HG02981 (cell line): Measurements from ENCODE around the gene SNX17.
"Not testable (repeated sequence)": the region's sequence is repeated elsewhere in the genome, so short reads cannot be mapped to it uniquely, and the experiment has no call there.

ENCODE experiments used
- ATAC-seq: cut with Tn5 transposase; IDR thresholded peaks from one replicate; pipeline ENCODE4 v1.9.1; 2021; ENCODE audit warnings: mild to moderate bottlenecking, moderate library complexity; ENCODE audit not compliant: unreplicated experiment

The SNX17 gene

DNA sequence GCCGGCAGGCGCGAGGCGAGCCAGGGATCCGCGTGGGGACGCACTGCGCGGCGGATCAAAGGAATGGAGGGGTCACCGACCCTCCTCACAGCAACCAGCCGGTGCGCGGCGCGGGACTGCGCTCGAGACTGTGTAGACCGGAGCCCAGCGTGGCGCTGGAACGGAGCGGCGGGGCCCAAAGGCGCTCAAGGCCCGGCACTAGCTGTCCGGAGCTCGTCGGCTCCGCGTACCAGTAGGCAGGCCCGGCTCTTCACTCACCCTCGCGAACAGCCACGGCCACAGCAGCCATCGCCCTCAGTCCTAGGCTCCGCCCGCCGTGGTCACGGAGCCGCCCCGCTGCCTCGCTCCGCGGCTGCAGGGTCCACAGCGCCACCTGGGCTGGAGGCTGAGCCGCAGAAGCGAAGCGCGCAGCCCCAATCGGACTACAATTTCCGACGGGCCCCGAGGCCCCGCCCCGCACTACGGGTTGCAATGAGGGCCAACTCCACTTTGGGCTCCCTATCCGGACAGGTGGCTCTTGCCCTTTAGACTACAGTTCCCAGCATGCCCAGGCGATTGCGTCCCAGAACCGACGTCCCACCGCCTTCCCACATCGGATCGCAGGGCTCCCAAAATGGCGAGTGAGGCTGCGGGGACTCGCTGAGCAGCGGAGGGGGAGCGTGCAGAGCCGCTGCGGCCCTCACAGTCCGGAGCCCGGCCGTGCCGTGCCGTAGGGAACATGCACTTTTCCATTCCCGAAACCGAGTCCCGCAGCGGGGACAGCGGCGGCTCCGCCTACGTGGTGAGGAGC, at the start of gene SNX17, which contains the start of gene EIF2B4:
Gene SNX17 (plus strand): TSS at position 591 of the 790 bp plus-strand sequence. CDS start 128 bp downstream, at position 719.
Gene EIF2B4 (minus strand): TSS at position 313 of the 790 bp plus-strand sequence. CDS start 24 bp downstream, at position 289.
- ATAC-seq, result peak; percentile 89

- no peak for ATAC-seq
Measured at GRCh38 chr2:27320958-27321543, 49.4 kb upstream of the SNX17 start.

DNA sequence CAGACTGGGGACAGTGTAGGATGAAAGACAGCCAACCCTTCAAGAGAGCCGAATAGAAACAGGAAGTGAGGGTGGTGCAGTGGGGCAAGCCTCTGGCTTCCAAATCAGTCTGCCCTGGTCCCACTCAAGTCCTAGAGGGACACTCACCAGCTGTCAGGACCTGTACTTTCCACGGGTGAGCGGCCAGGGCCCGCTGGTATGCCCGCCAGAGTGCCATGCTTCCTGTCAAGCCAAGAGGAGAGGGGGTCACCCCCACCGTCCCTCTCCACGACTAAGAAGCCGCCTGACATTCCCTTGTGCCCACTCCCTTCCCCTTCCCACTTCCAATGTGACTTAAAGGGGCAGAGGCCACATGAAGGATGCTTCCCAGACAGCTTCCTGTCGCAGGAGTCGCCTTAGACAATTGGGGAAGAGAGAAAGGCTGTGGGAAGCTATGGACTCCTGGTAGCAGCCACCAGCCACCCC, 48.1 kb upstream of the SNX17 start:
- no peak for ATAC-seq

GRCh38 chr2:27322766-27323595, 47.4 kb upstream of the SNX17 start, which contains the start of gene MPV17:
MPV17 (minus strand) TSS chr2:27323097; CDS start chr2:27322517, 580 bp downstream.
- peak; percentile 92 for ATAC-seq

GRCh38 chr2:27323596-27324285, 46.7 kb upstream of the SNX17 start:
- no peak for ATAC-seq

- no peak for ATAC-seq
Measured at GRCh38 chr2:27324720-27325119, 45.7 kb upstream of the SNX17 start.

GRCh38 chr2:27335311-27335710, 35.1 kb upstream of the SNX17 start:
- no peak for ATAC-seq

GRCh38 chr2:27336173-27336572, 34.2 kb upstream of the SNX17 start:
- ATAC-seq, result no peak

DNA sequence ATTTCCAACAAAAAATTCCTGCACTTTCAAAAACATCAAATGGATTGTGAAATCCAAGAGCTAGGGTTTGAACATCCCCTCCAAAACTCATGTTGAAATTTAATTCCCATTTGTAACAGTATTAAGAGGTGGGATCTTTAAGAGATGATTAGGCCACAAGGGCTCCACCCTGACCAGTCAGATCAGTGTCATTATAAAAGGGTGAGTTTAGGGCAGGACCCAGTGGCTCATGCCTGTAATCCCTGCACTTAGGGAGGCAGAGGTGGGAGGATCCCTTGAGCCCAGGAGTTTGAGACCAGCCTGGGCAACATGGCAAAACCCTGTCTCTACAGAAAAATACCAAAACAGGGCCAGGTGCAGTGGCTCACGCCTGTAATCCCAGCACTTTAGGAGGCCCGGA, 22.8 kb upstream of the SNX17 start:
- no peak for ATAC-seq

DNA sequence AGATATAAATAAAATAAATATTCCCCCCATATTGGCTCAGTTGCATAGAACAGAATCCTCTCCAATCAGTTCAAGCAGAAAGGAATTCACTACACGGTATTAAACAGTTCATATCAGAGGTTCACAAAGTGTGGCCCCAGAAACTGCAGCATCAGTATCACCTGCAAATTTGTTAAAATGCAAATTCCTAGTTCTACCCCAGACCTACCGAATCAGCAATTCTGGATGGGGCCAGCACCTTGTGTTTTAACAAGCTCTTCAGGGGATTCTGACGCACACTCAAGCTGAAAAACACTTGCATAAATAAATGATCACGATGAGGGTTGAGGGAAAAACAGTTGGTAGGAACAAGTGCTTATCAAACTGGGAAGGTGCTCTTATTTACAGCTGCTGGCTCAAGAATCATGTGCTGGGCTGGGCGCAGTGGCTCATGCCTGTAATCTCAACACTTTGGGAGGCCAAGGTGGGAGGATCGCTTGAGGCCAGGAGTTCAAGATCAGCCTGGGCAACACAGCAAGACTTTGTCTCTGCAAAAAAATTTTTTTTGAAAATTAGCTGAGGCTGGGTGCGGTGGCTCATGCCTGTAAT, 20.2 kb upstream of the SNX17 start:
- no peak for ATAC-seq

DNA sequence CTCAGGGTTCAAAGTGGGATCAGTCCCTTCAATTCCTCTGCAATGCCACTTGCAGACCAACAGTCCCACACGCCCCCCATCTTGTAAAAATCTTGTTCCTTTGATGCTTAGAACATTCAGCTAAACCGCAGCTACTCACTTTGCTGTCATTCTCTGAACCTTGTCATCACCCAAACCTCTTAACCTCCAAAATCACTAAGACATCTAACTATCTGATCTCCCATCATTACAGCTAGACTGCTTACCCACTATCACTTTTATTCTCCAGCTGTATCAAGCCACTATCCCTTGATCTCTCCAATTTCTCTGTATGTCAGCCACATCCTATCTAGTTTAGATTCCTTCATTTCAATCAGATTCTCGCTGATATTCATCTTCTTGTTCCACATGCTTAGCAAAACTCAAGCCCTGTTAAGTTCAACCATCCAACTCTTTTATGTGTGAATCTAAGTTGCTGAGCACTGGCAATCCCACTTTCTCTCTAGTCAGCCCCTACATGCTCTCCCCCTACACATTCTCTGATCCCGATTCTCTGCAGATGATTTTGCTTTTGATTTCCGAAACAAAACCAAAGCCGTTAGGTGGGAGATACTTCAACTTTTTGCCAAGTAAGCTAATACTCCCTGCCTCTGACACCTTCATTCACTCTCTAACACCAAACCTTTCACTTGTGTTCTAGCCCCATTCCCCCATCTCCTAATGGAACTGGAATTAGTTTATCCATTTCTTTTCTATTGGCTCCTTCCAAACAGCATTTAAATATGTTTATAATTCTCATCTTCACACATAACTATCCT, 18.4 kb upstream of the SNX17 start:
- no peak for ATAC-seq

- ATAC-seq, result not testable (repeated sequence)
Measured at GRCh38 chr2:27353386-27353761, 17.0 kb upstream of the SNX17 start.

GRCh38 chr2:27353762-27354596, 16.4 kb upstream of the SNX17 start:
- ATAC-seq, result no peak

DNA sequence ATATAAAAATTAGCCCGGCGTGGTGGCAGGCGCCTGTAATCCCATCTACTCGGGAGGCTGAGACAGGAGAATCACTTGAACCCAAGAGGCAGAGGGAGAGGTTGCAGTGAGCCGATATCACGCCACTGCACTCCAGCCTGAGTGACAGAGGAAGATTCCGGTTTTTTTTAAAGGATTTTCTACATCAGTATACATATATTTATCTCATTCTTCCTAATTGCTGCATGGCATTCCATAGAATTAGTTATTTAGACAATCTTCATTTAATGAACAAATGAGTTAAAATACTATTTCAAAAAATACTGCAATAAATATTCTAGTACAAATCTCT, 15.9 kb upstream of the SNX17 start:
- ATAC-seq, result no peak

GRCh38 chr2:27356056-27356381, 14.4 kb upstream of the SNX17 start:
- ATAC-seq, result peak; percentile 32

DNA sequence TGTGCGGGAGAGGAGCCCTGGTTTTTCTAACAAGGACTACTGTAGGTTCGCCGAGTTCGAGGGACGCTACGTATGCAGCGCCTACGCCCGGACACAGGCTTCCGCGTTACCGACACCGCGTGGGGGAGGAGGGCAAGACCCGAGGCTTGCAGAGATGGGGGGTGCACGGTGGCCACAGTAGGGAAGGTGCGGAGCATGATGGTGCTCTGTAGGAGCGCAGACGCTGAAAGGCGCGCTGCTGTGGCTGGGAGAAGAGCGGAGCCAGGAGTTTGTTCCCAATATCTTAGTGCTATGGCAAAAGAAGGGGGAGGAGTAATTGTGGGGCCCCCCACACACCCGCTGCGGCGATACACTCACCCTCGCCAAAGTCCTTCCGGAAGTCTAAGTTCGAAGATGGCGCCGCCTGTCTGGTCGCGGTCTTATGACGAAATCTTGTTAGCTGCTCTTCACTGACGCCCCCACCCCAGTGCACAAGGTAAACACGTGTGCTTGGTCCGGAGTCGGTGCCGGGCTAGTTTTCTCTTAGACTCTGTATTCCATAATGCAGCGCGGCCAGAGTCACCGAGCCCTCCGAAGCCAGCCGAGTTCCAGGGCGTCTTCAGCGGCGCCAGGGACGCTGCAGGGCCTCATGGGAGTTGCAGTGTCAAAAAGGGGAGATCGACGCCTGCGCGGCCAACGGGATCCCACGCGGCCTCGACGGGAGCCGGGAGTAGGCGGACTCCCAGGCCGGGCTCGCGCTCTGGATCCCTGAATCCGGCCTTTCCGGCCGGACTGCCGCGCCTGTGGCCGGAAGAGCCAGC, 13.8 kb upstream of the SNX17 start, which contains the start of gene GTF3C2:
Gene GTF3C2 (minus strand): TSS at position 383 of the 800 bp plus-strand sequence. CDS start 13,210 bp downstream, outside the sequence.
- peak; percentile 84 for ATAC-seq

- ATAC-seq, result no peak
Measured at GRCh38 chr2:27362678-27363420, 7.6 kb upstream of the SNX17 start.
